ENCODE results near the gene DLL1.

DLL1 gene

GRCh38 chr6:170281331-170282292, 9.3 kb downstream of the DLL1 start:
- no peaks in the 10 kb centered on the region for H3K9me3 Mint-ChIP-seq
- peaks cover 54% of the 10 kb centered on the region for H3K27me3 Mint-ChIP-seq (ENCODE audit: low read depth)
- H3K36me3 Mint-ChIP-seq (ENCODE audit: low read depth) = no peaks in the 10 kb centered on the region
- peaks cover 4% of the 10 kb centered on the region for H3K4me1 Mint-ChIP-seq (ENCODE audit: low read depth)
- H3K4me3 Mint-ChIP-seq = no peak overlapping the region
- no peak overlapping the region for H3K27ac Mint-ChIP-seq

GRCh38 chr6:170280689-170281045, 10.2 kb downstream of the DLL1 start:
- Mint-ChIP-seq H3K4me3 (peak overlapping the region; percentile 53), H3K9me3 (no peaks in the 10 kb centered on the region), H3K36me3 (ENCODE audit: low read depth) (no peaks in the 10 kb centered on the region), H3K27me3 (ENCODE audit: low read depth) (peaks cover 53% of the 10 kb centered on the region), H3K27ac (no peak overlapping the region), H3K4me1 (ENCODE audit: low read depth) (peaks cover 4% of the 10 kb centered on the region)

DNA sequence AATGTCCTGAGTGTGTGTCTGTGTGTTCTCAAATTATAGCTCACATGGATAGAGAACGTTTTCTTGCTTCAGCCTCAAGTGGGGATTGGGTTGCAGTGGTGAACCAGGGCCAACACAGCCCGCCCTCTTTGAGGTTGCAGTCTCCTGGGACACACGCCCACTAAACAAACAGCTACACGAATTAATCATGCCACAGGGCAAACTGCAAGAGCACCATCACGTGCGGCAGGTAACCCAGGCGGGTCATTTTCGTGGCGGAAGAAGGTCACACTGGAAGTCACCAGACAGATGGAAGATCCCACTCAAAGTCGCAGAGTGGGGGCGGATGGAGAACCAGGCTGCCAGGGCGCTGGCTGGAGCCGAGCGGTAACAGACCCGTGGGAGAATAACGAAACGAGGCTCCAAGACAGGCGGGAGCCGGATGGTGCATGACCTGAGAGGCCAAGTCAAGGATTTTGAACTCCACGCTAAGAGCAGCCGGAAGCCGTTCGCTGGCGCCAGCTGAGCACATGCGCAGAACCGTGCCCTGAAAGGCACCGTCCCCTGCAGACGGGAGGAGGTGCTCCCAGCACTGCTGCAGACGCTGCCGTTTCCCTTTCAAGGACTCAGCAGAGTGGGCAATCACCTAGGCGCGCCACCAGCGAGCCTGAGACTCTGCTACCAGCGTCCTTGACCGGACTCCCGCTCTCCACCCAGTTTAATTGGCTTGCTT, 10.7 kb downstream of the DLL1 start:
- Mint-ChIP-seq H3K4me1 (ENCODE audit: low read depth) (peaks cover 4% of the 10 kb centered on the region), H3K27me3 (ENCODE audit: low read depth) (peaks cover 53% of the 10 kb centered on the region), H3K27ac (no peak overlapping the region), H3K9me3 (no peaks in the 10 kb centered on the region), H3K36me3 (ENCODE audit: low read depth) (no peaks in the 10 kb centered on the region), H3K4me3 (peak overlapping the region; percentile 53)

DNA sequence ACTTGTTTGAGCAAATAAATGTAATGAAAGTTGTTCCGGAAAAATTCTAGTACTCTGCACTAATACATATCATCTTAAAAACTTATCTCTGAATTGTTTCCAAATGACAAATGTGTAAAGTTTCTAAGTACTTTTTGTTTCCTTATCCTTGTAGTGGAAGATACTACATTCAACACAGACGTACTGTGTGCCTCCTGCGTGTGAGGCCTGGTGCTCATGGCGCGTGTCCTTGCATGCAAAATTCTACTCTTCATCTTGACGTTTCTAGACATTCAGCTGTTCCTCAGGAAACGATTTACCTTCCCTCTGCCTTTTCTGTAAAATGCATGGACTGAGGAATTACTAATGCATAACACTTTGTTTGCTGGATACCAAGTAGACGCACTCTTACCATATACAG, 11.5 kb downstream of the DLL1 start:
- no peak overlapping the region for H3K27ac Mint-ChIP-seq
- no peak overlapping the region for H3K4me3 Mint-ChIP-seq
- H3K9me3 Mint-ChIP-seq = no peaks in the 10 kb centered on the region
- H3K27me3 Mint-ChIP-seq (ENCODE audit: low read depth) = peaks cover 53% of the 10 kb centered on the region
- H3K36me3 Mint-ChIP-seq (ENCODE audit: low read depth) = no peaks in the 10 kb centered on the region
- peaks cover 4% of the 10 kb centered on the region for H3K4me1 Mint-ChIP-seq (ENCODE audit: low read depth)

GRCh38 chr6:170278743-170279094, 12.2 kb downstream of the DLL1 start:
- Mint-ChIP-seq H3K9me3 (no peaks in the 10 kb centered on the region), H3K4me3 (no peak overlapping the region), H3K36me3 (ENCODE audit: low read depth) (no peaks in the 10 kb centered on the region), H3K4me1 (ENCODE audit: low read depth) (peaks cover 4% of the 10 kb centered on the region), H3K27me3 (ENCODE audit: low read depth) (peaks cover 58% of the 10 kb centered on the region), H3K27ac (no peak overlapping the region)

DNA sequence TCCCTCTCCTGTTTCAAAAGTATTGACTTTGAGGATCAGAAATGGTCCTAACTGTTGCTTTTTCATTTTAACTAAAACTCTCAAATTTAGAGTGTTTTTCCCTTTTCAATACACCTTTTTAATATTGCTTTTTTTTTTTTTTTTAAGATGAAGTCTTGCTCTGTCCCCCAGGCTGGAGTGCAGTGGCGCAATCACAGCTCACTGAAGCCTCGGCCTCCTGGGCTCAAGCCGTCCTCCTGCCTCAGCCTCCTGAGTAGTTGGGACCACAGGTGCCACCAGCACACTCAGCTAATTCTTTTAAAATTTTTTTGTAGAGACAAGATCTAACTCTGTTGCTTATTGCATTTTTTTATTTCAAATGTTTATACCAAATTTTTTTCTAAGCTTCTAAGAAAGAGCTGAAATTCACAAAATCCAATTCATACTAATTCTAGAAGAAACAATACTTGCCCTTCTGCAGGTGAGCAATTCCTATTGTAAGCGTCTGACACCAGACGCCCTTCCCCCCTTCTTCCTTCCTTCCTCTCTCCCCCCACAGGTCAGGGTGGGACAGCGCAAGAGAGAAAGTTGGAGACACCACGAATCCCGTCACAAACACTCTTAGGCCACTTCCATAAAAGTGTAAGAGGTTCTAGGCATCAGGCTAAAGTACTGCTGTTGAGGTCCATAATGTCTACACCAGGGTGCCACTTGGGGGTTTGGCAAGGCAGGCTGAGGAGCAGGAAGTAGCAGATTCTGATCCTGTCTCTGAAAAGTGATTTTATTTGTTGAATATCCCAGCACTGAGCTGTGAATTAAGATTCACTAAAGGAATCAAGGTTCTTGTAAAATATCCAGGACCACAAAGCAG, 12.8 kb downstream of the DLL1 start:
- Mint-ChIP-seq H3K36me3 (ENCODE audit: low read depth) (no peaks in the 10 kb centered on the region), H3K4me3 (no peak overlapping the region), H3K27me3 (ENCODE audit: low read depth) (peaks cover 61% of the 10 kb centered on the region), H3K9me3 (no peaks in the 10 kb centered on the region), H3K4me1 (ENCODE audit: low read depth) (peaks cover 4% of the 10 kb centered on the region), H3K27ac (peak overlapping the region; percentile 31)

GRCh38 chr6:170276369-170277057, 14.4 kb downstream of the DLL1 start:
- Mint-ChIP-seq H3K4me3 (no peak overlapping the region), H3K4me1 (ENCODE audit: low read depth) (peaks cover 11% of the 10 kb centered on the region), H3K36me3 (ENCODE audit: low read depth) (no peaks in the 10 kb centered on the region), H3K27me3 (ENCODE audit: low read depth) (peaks cover 68% of the 10 kb centered on the region), H3K27ac (no peak overlapping the region), H3K9me3 (no peaks in the 10 kb centered on the region)

DNA sequence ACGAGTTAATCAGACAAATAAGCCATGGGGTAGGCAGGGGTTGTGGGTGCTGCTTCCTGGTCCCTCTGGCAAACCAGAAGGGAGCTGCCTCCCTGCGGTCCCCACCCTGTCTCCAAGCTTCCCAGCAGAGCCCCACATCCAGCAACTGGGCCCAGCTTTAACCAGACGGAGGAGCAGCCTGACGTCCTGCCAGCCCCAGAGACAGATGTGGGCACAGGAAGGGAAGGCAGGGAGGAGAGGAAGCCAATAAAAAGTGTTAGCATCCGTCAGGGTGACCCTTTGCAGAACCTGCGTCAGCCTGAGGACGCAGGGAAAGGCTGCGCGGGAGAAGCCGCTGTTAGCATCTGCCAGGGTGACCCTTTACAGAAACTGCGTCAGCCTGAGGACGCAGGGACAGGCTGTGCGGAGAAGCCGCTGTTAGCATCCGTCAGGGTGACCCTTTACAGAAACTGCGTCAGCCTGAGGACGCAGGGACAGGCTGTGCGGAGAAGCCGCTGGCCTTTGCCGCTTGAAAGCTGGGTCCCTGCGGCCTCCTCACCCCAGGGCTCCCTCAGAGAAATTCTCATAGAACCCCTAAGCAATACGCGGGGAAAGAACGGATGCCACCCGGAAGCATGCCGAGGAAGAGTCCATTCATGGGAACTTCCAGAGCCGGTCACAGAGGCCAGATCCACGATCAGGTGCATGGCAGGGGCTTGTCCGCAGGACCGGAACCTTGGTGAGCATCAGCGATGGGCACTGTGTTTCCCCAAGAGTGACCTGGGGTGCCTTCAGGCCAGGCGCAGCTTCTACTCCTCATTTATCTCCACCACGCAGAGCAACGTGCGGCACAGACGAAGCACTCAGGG, 15.9 kb downstream of the DLL1 start:
- Mint-ChIP-seq H3K27ac (no peak overlapping the region), H3K27me3 (ENCODE audit: low read depth) (peaks cover 77% of the 10 kb centered on the region), H3K4me3 (no peak overlapping the region), H3K36me3 (ENCODE audit: low read depth) (no peaks in the 10 kb centered on the region), H3K9me3 (no peaks in the 10 kb centered on the region), H3K4me1 (ENCODE audit: low read depth) (peaks cover 12% of the 10 kb centered on the region)

DNA sequence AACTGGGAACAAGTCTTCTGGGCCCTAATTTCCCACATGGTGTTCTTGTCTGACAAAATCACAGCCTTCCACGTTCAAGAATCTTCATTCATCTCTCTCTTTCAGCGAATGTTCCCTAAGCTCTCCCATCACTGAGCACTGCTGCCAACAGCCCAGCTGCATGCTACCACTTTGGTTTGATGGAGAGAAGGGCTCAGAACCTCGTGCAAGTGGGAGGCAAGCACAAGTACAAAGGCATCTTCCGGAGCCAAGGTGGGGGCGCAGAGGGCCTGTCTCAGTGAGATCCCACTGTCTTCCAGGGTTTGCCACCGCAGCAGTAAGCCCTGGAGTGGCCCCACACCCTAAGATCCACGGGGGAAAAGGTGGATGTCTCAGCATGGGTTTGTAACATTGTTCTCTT, 17.2 kb downstream of the DLL1 start:
- Mint-ChIP-seq H3K27ac (no peak overlapping the region), H3K9me3 (no peaks in the 10 kb centered on the region), H3K4me3 (no peak overlapping the region), H3K4me1 (ENCODE audit: low read depth) (peaks cover 8% of the 10 kb centered on the region), H3K27me3 (ENCODE audit: low read depth) (peaks cover 71% of the 10 kb centered on the region), H3K36me3 (ENCODE audit: low read depth) (no peaks in the 10 kb centered on the region)

GRCh38 chr6:170273191-170273590, 17.7 kb downstream of the DLL1 start:
- Mint-ChIP-seq H3K9me3 (no peaks in the 10 kb centered on the region), H3K4me3 (no peak overlapping the region), H3K27ac (no peak overlapping the region), H3K4me1 (ENCODE audit: low read depth) (peaks cover 8% of the 10 kb centered on the region), H3K27me3 (ENCODE audit: low read depth) (peaks cover 67% of the 10 kb centered on the region), H3K36me3 (ENCODE audit: low read depth) (no peaks in the 10 kb centered on the region)

DNA sequence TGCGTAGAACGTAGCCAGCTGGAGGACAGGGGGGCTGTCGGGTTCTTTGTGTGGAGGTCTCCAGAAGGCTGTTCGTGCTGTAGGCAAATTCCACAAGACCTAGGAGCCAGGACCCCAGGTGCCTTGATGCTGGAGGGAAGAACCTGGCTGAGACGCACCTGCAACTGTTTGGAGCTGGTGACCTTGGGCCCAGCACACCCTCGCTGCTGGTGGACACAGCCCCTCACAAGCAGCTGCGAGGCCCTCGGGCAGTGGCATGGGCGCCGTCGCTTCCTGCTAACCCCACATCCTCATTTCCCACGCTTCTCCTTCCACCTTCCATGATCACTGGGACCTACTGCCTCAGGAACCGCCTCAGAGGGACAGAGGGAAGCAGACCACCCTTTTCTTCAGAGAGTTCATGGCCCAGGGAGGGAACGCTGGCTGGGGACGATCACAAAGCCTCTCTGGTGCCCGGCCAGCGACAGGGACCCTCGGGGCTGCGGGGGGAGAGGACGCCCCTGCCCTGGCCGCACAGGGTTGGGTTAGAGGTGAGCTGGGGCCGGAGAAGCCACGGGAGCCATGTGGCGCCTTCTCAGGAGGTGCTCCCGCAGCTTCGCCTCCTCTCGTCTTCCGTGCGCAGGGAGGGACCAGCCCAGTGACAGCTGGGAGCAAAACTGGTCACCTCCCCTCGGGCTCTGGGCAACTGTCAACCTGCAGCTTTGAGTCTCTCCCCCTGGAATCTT, 18.4 kb downstream of the DLL1 start:
- no peak overlapping the region for H3K4me3 Mint-ChIP-seq
- peaks cover 8% of the 10 kb centered on the region for H3K4me1 Mint-ChIP-seq (ENCODE audit: low read depth)
- H3K27me3 Mint-ChIP-seq (ENCODE audit: low read depth) = peaks cover 66% of the 10 kb centered on the region
- no peaks in the 10 kb centered on the region for H3K9me3 Mint-ChIP-seq
- H3K36me3 Mint-ChIP-seq (ENCODE audit: low read depth) = no peaks in the 10 kb centered on the region
- no peak overlapping the region for H3K27ac Mint-ChIP-seq

GRCh38 chr6:170271771-170272314, 19.0 kb downstream of the DLL1 start:
- Mint-ChIP-seq H3K4me3 (no peak overlapping the region), H3K36me3 (ENCODE audit: low read depth) (no peaks in the 10 kb centered on the region), H3K9me3 (no peaks in the 10 kb centered on the region), H3K4me1 (ENCODE audit: low read depth) (peaks cover 8% of the 10 kb centered on the region), H3K27me3 (ENCODE audit: low read depth) (peaks cover 61% of the 10 kb centered on the region), H3K27ac (no peak overlapping the region)
